HAP-1 (cell line): ENCODE results near the gene ERMP1.
A peak's percentile ranks its signal among the peaks of the same experiment; 100 is the strongest.
"Not testable (repeated sequence)": the region's sequence is repeated elsewhere in the genome, so short reads cannot be mapped to it uniquely, and the experiment has no call there.

Source experiments
- DNase-seq, 2 experiments: peaks; one replicate each; pipeline ENCODE4 v3.0.0-alpha.2; 2016 to 2020; ENCODE audit warnings: low spot score in 2 of 2
- H3K27me3 ChIP-seq: fragments of 250-450 bp; sonication (Bioruptor Pico); 2 replicates; pipeline ENCODE4 v1.5.1; 2020; ENCODE audit warnings: low read depth, mild to moderate bottlenecking, moderate library complexity
- H3K36me3 ChIP-seq: fragments of 250-450 bp; sonication (Bioruptor Pico); replicated peaks from 2 replicates; pipeline ENCODE4 v1.5.1; 2020; ENCODE audit warnings: mild to moderate bottlenecking
- H3K4me1 ChIP-seq: fragments of 250-450 bp; sonication (Bioruptor Pico); 2 replicates; pipeline ENCODE4 v1.5.1; 2020; ENCODE audit warnings: mild to moderate bottlenecking
- H3K4me3 ChIP-seq: fragments of 250-450 bp; sonication (Bioruptor Pico); 2 replicates; pipeline ENCODE4 v1.5.1; 2020; ENCODE audit warnings: mild to moderate bottlenecking, moderate library complexity
- H3K9me3 ChIP-seq: fragments of 250-450 bp; sonication (Bioruptor Pico); 2 replicates; pipeline ENCODE4 v1.5.1; 2020; ENCODE audit warnings: mild to moderate bottlenecking, moderate library complexity
- in situ Hi-C: fragments of 300-500 bp; cut with MboI; formaldehyde crosslinking; loops from 3 replicates; pipeline ENCODE4 v1.14.3; 2020; ENCODE audit warnings: low sequenced_read_pairs, inconsistent platforms, mixed read lengths

The ERMP1 gene

GRCh38 chr9:5820425-5820824, 12.5 kb downstream of the ERMP1 start:
- no peak overlapping the region for H3K4me3 ChIP-seq
- no peak for DNase-seq
- in situ Hi-C loops = no loop called here
- H3K9me3 ChIP-seq = no peaks in the 10 kb centered on the region
- H3K4me1 ChIP-seq = no peaks in the 10 kb centered on the region
- peaks cover 23% of the 10 kb centered on the region for H3K36me3 ChIP-seq
- H3K27me3 ChIP-seq = no peaks in the 10 kb centered on the region

- Histone ChIP-seq H3K36me3 (peaks cover 15% of the 10 kb centered on the region), H3K27me3 (no peaks in the 10 kb centered on the region), H3K4me3 (no peak overlapping the region), H3K4me1 (no peaks in the 10 kb centered on the region), H3K9me3 (no peaks in the 10 kb centered on the region)
- in situ Hi-C loops = no loop called here
- no peak for DNase-seq
Measured at GRCh38 chr9:5819174-5819573, 13.7 kb downstream of the ERMP1 start.

- DNase-seq = no peak
- no peaks in the 10 kb centered on the region for H3K9me3 ChIP-seq
- no peaks in the 10 kb centered on the region for H3K27me3 ChIP-seq
- peaks cover 10% of the 10 kb centered on the region for H3K36me3 ChIP-seq
- no peak overlapping the region for H3K4me3 ChIP-seq
- H3K4me1 ChIP-seq = no peaks in the 10 kb centered on the region
- in situ Hi-C loops = no loop called here
Measured at GRCh38 chr9:5818424-5819142, 14.3 kb downstream of the ERMP1 start.

- no peaks in the 10 kb centered on the region for H3K9me3 ChIP-seq
- H3K4me3 ChIP-seq = no peak overlapping the region
- peaks cover 10% of the 10 kb centered on the region for H3K36me3 ChIP-seq
- no peak for DNase-seq
- H3K27me3 ChIP-seq = no peaks in the 10 kb centered on the region
- in situ Hi-C loops = no loop called here
- no peaks in the 10 kb centered on the region for H3K4me1 ChIP-seq
Measured at GRCh38 chr9:5817862-5818261, 15.1 kb downstream of the ERMP1 start.

GRCh38 chr9:5815461-5815860, 17.5 kb downstream of the ERMP1 start:
- H3K9me3 ChIP-seq = no peaks in the 10 kb centered on the region
- DNase-seq = no peak
- no peaks in the 10 kb centered on the region for H3K4me1 ChIP-seq
- in situ Hi-C loops = no loop called here
- no peaks in the 10 kb centered on the region for H3K27me3 ChIP-seq
- H3K36me3 ChIP-seq = no peaks in the 10 kb centered on the region; the same call in 1 of the 2 replicates
- H3K4me3 ChIP-seq = no peak overlapping the region

- in situ Hi-C loops = no loop called here
- no peaks in the 10 kb centered on the region for H3K27me3 ChIP-seq
- H3K4me1 ChIP-seq = no peaks in the 10 kb centered on the region
- no peaks in the 10 kb centered on the region for H3K9me3 ChIP-seq
- no peak for DNase-seq
- no peaks in the 10 kb centered on the region; the same call in 1 of the 2 replicates for H3K36me3 ChIP-seq
- no peak overlapping the region for H3K4me3 ChIP-seq
Measured at GRCh38 chr9:5813824-5814223, 19.1 kb downstream of the ERMP1 start.

- H3K4me3 ChIP-seq = no peak overlapping the region
- no peaks in the 10 kb centered on the region for H3K9me3 ChIP-seq
- DNase-seq = no peak
- no peaks in the 10 kb centered on the region for H3K27me3 ChIP-seq
- in situ Hi-C loops = no loop called here
- no peaks in the 10 kb centered on the region; the same call in 1 of the 2 replicates for H3K36me3 ChIP-seq
- no peaks in the 10 kb centered on the region for H3K4me1 ChIP-seq
Measured at GRCh38 chr9:5811751-5812150, 21.2 kb downstream of the ERMP1 start.

- H3K4me3 ChIP-seq = no peak overlapping the region
- no peaks in the 10 kb centered on the region for H3K9me3 ChIP-seq
- DNase-seq = no peak
- H3K27me3 ChIP-seq = no peaks in the 10 kb centered on the region
- peaks cover 5% of the 10 kb centered on the region; the same call in 1 of the 2 replicates for H3K4me1 ChIP-seq
- H3K36me3 ChIP-seq = no peaks in the 10 kb centered on the region; the same call in 1 of the 2 replicates
- in situ Hi-C loops = no loop called here
Measured at GRCh38 chr9:5805478-5805877, 27.4 kb downstream of the ERMP1 start.

GRCh38 chr9:5801739-5802113, 31.2 kb downstream of the ERMP1 start:
- Histone ChIP-seq H3K36me3 (peaks cover 3% of the 10 kb centered on the region), H3K4me3 (no peak overlapping the region), H3K27me3 (no peaks in the 10 kb centered on the region), H3K4me1 (peaks cover 5% of the 10 kb centered on the region; the same call in 1 of the 2 replicates), H3K9me3 (no peaks in the 10 kb centered on the region)
- no peak for DNase-seq
- in situ Hi-C loops = no loop called here

GRCh38 chr9:5800969-5801738, 31.8 kb downstream of the ERMP1 start:
- H3K27me3 ChIP-seq = no peaks in the 10 kb centered on the region
- H3K4me3 ChIP-seq = no peak overlapping the region
- no peak for DNase-seq
- peaks cover 5% of the 10 kb centered on the region; the same call in 1 of the 2 replicates for H3K4me1 ChIP-seq
- no peaks in the 10 kb centered on the region for H3K9me3 ChIP-seq
- peaks cover 4% of the 10 kb centered on the region for H3K36me3 ChIP-seq
- in situ Hi-C loops = no loop called here

GRCh38 chr9:5800378-5800777, 32.5 kb downstream of the ERMP1 start:
- H3K9me3 ChIP-seq, in situ Hi-C loops, H3K4me1 ChIP-seq, DNase-seq, H3K36me3 ChIP-seq, H3K27me3 ChIP-seq, H3K4me3 ChIP-seq: not testable (repeated sequence)

- Histone ChIP-seq H3K4me3 (no peak overlapping the region), H3K27me3 (no peaks in the 10 kb centered on the region), H3K9me3 (no peaks in the 10 kb centered on the region), H3K36me3 (peaks cover 6% of the 10 kb centered on the region), H3K4me1 (peaks cover 5% of the 10 kb centered on the region; the same call in 1 of the 2 replicates)
- in situ Hi-C loops = no loop called here
- DNase-seq = peak; percentile 12 to 14
Measured at GRCh38 chr9:5799314-5799713, 33.6 kb downstream of the ERMP1 start.

- peaks cover 3% of the 10 kb centered on the region; the same call in 1 of the 2 replicates for H3K4me1 ChIP-seq
- H3K27me3 ChIP-seq = no peaks in the 10 kb centered on the region
- no peaks in the 10 kb centered on the region for H3K9me3 ChIP-seq
- H3K4me3 ChIP-seq = no peak overlapping the region
- peaks cover 6% of the 10 kb centered on the region for H3K36me3 ChIP-seq
- no peak for DNase-seq
- in situ Hi-C loops = no loop called here
Measured at GRCh38 chr9:5798581-5798980, 34.3 kb downstream of the ERMP1 start.

GRCh38 chr9:5796298-5796697, 36.6 kb downstream of the ERMP1 start:
- Histone ChIP-seq H3K27me3 (no peaks in the 10 kb centered on the region), H3K36me3 (peaks cover 6% of the 10 kb centered on the region), H3K4me1 (peaks cover 3% of the 10 kb centered on the region), H3K4me3 (no peak overlapping the region), H3K9me3 (no peaks in the 10 kb centered on the region)
- no peak for DNase-seq
- in situ Hi-C loops = no loop called here
